Measurements from ENCODE around the gene FAM168A.
"Not testable (repeated sequence)": the region's sequence is repeated elsewhere in the genome, so short reads cannot be mapped to it uniquely, and the experiment has no call there.

FAM168A gene

DNA sequence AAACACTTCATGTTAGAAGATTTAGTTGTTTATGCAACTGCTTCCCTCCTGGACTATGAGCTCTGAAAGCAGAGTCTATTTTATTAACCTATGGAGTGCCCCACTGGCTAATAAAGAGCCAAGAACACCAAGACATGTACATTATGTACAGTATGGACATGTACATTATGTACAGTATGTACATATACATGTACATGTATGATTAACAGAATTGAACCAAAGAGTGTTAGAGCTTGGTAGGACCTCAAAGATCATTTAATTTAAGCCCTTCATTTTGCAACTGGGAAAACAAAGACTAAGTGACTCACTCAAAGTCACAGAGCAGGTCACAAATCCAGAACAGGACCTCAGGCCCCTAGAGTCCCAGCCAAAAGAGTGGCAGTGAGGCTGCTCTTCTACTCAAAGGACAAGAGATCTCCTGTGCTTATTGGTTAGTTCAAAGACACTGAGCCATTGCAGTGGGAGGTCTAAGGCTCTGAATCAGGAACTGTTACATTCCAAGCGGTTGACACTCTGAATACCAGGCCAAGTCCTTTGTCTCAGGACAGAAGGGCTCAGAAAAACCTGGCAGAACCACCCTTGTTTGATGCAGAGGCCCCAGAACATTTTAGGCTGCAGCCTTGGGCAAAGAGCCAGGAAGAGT lies 103.8 kb downstream of the FAM168A start:
- Histone ChIP-seq H3K27me3 (ENCODE audit: insufficient read depth, low read length) (no peaks in the 10 kb centered on the region), H3K9me3 (ENCODE audit: low read length) (peaks cover 7% of the 10 kb centered on the region), H3K4me3 (ENCODE audit: low read length) (no peak overlapping the region), H3K4me1 (ENCODE audit: insufficient read depth, low read length) (peaks cover 9% of the 10 kb centered on the region), H3K36me3 (ENCODE audit: insufficient read depth, low read length) (no peaks in the 10 kb centered on the region), H2AFZ (ENCODE audit: low read depth, low read length) (no peak overlapping the region)

DNA sequence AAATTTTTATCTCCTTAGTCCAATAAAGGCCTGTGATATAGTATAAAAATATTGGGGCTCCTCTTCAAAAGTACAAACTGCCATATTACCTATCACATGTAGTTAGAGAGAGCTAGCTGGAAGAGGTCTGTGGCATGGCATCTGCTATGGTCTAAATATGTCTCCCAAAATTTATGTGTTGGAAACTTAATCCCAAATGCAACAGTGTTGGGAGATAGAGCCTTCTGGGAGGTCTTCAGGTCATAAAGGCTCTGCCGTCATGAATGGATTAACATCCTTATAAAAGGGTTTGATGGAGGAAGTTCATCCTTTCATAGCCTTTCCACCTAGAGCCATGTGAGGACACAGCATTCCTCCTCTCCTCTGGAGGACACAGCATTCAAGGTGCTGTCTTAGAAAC lies 116.3 kb downstream of the FAM168A start:
- H2AFZ ChIP-seq (ENCODE audit: low read depth, low read length): no peak overlapping the region
- no peaks in the 10 kb centered on the region for H3K36me3 ChIP-seq (ENCODE audit: insufficient read depth, low read length)
- H3K9me3 ChIP-seq (ENCODE audit: low read length): no peaks in the 10 kb centered on the region
- H3K4me1 ChIP-seq (ENCODE audit: insufficient read depth, low read length): no peaks in the 10 kb centered on the region
- H3K27me3 ChIP-seq (ENCODE audit: insufficient read depth, low read length): no peaks in the 10 kb centered on the region
- no peak overlapping the region for H3K4me3 ChIP-seq (ENCODE audit: low read length)

DNA sequence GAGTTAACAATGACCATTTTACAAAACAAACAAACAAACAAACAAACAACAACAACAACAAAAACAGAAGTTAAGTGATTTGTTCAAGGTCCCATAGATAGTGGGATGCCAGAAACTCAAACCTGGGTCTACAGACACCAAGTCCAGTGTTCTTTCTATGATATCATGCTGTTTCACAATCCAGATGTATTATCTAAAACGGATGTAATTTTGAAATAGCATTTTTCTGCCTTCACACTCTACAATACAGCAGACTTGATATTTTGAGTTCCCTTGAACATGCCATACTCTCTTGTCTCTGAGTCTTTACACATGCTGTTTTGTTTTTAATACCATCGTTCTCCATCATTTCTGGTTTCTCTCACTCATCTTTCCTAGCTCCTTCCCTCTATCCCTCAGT lies 117.2 kb downstream of the FAM168A start:
- Histone ChIP-seq H3K4me3 (ENCODE audit: low read length) (no peak overlapping the region), H2AFZ (ENCODE audit: low read depth, low read length) (no peak overlapping the region), H3K27me3 (ENCODE audit: insufficient read depth, low read length) (no peaks in the 10 kb centered on the region), H3K9me3 (ENCODE audit: low read length) (no peaks in the 10 kb centered on the region), H3K4me1 (ENCODE audit: insufficient read depth, low read length) (no peaks in the 10 kb centered on the region), H3K36me3 (ENCODE audit: insufficient read depth, low read length) (no peaks in the 10 kb centered on the region)

DNA sequence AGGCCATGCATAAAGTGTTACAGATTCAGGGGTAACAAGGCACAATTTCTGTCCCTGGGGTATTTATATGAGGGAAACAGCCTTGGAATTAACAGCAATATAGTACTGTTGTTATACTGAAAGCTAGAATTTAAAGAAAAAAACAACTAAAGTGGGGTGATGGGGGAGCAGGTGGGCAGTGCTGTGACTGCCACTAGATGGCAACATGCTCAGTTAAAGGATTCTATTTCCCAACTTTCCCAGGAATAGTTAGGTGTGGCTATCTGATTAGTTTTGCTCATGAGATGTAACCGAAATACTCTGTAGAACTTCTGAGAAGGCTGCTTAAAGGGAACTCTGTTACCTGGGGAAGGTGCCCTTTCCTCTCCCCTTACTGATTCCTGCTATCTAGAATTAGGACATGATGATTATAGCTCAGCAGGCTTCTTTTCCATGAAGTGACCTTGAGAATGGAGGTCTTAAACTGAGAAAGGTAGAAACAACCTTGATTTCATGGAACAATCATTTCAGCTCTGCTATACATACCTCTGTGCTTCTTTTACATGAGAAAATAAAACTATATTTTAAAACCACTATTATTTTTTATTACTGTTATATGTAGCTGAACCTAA lies 119.1 kb downstream of the FAM168A start:
- no peak overlapping the region for H2AFZ ChIP-seq (ENCODE audit: low read depth, low read length)
- no peaks in the 10 kb centered on the region for H3K36me3 ChIP-seq (ENCODE audit: insufficient read depth, low read length)
- H3K27me3 ChIP-seq (ENCODE audit: insufficient read depth, low read length): no peaks in the 10 kb centered on the region
- no peaks in the 10 kb centered on the region for H3K4me1 ChIP-seq (ENCODE audit: insufficient read depth, low read length)
- no peak overlapping the region for H3K4me3 ChIP-seq (ENCODE audit: low read length)
- H3K9me3 ChIP-seq (ENCODE audit: low read length): no peaks in the 10 kb centered on the region

DNA sequence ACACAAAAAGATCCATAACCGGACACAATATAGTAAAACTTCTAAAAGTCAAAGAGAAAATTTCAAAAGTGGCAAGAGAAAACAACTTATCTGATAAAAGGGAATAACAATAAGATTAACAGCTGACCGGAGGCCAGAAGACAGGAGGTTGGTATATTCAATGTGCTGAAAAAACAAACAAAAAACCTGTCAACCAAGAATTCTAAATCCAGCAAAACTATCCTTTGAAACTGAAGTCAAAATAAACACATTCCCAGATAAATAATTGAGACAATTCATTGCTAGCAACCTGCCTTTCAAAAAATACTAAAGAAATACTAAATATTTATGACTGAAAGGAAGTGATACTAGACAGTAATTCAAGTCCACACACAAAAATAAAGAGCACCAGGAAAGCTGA lies 120.4 kb downstream of the FAM168A start:
- Histone ChIP-seq H3K27me3 (ENCODE audit: insufficient read depth, low read length) (no peaks in the 10 kb centered on the region), H3K4me3 (ENCODE audit: low read length) (no peak overlapping the region), H2AFZ (ENCODE audit: low read depth, low read length) (no peak overlapping the region), H3K9me3 (ENCODE audit: low read length) (no peaks in the 10 kb centered on the region), H3K36me3 (ENCODE audit: insufficient read depth, low read length) (no peaks in the 10 kb centered on the region), H3K4me1 (ENCODE audit: insufficient read depth, low read length) (no peaks in the 10 kb centered on the region)

DNA sequence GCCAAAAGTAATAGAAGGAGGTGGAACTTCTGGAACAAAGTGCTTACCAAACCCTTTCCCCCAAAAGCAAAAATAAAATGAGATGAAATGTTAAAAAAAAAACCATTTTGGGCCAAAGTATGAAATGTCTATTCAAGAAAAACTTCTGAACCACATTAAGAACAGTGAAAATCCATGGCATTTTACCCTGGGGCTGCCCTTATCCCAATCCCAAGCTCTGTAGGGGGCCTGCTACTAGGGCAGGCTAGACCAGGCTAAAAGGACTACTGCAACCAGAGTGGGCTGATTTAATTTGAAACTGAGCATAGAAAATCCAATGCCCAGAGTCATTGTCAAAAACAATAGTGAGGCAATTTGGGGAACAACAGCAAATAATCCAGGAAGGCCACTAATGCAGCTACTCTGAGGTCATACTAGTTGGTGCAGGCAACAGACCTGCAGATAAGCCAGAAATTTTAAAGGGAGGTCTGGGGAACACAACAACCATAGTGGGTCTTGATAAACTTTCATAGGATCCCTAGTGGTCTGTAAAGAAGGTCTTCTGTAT lies 122.3 kb downstream of the FAM168A start:
- H3K27me3 ChIP-seq (ENCODE audit: insufficient read depth, low read length): no peaks in the 10 kb centered on the region
- no peaks in the 10 kb centered on the region for H3K9me3 ChIP-seq (ENCODE audit: low read length)
- no peak overlapping the region for H2AFZ ChIP-seq (ENCODE audit: low read depth, low read length)
- H3K36me3 ChIP-seq (ENCODE audit: insufficient read depth, low read length): no peaks in the 10 kb centered on the region
- H3K4me3 ChIP-seq (ENCODE audit: low read length): no peak overlapping the region
- H3K4me1 ChIP-seq (ENCODE audit: insufficient read depth, low read length): no peaks in the 10 kb centered on the region

DNA sequence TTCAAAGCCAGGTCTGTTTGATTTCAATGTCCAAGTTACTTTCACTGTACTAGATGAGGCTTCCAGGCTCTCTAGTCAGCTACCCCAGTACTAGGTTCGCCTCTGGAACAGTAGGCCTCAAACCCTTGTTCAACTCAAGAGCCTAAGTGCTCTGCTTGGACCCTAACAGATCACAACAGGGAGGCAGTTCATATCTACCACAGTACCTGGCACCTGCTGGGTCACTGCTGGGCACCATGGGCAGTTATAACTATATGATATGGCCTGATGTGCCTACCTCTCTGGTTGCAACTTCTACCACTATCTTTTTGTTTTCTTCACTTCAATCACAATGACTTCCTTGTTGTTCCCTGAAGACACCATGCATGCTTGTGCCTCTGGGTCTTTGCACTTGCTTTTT lies 124.7 kb downstream of the FAM168A start:
- Histone ChIP-seq H3K4me1 (ENCODE audit: insufficient read depth, low read length) (no peaks in the 10 kb centered on the region), H3K36me3 (ENCODE audit: insufficient read depth, low read length) (peaks cover under 1% of the 10 kb centered on the region), H2AFZ (ENCODE audit: low read depth, low read length) (no peak overlapping the region), H3K9me3 (ENCODE audit: low read length) (peaks cover 2% of the 10 kb centered on the region), H3K4me3 (ENCODE audit: low read length) (no peak overlapping the region), H3K27me3 (ENCODE audit: insufficient read depth, low read length) (no peaks in the 10 kb centered on the region)

DNA sequence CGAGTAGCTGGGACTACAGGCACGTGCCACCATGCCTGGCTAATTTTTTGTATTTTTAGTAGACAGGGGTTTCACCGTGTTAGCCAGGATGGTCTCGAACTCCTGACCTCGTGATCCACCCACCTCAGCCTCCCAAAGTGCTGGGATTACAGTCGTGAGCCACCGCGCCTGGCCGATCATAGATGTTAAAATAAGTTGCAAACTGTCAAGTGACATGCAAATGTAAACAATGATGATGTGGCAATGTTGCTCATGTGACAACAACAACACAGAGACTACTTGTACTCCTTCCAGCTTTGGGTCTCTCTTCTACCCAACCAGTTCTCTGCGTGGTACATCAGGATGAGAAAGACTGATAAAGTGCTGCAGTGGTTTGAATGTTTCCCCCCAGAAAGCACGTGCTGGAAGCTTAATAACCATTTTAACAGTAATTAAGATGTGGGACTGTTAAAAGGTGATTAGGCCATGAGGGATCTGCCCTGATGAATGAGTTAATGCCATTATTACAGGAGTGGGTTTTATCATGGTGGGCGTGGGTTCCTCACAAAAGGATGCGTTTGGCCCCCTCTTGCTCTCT lies 127.8 kb downstream of the FAM168A start:
- H3K9me3 ChIP-seq (ENCODE audit: low read length); H3K27me3 ChIP-seq (ENCODE audit: insufficient read depth, low read length); H3K36me3 ChIP-seq (ENCODE audit: insufficient read depth, low read length); H3K4me3 ChIP-seq (ENCODE audit: low read length); H2AFZ ChIP-seq (ENCODE audit: low read depth, low read length); H3K4me1 ChIP-seq (ENCODE audit: insufficient read depth, low read length): not testable (repeated sequence)

DNA sequence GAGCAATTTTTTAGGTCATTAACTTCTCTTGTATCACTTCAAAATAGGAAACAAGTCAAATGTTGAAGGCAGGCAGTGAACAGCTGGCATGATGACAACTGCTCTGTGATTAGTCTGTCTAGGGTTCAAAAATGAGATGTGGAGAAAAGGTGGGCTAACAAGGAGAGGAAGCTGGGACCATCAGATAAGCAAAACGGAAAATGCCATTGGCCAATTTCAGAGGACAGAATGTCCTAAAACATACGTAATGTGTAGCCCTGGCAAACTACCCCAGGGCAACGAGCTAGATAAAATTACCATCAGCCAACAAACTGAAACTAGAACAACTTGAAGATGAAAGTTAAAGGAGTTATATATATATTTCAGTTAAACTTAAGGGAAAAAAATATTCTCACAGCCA lies 128.5 kb downstream of the FAM168A start:
- H3K9me3 ChIP-seq (ENCODE audit: low read length): peaks cover 2% of the 10 kb centered on the region
- no peaks in the 10 kb centered on the region for H3K4me1 ChIP-seq (ENCODE audit: insufficient read depth, low read length)
- no peak overlapping the region for H3K4me3 ChIP-seq (ENCODE audit: low read length)
- H2AFZ ChIP-seq (ENCODE audit: low read depth, low read length): no peak overlapping the region
- peaks cover 3% of the 10 kb centered on the region for H3K36me3 ChIP-seq (ENCODE audit: insufficient read depth, low read length)
- no peaks in the 10 kb centered on the region for H3K27me3 ChIP-seq (ENCODE audit: insufficient read depth, low read length)

DNA sequence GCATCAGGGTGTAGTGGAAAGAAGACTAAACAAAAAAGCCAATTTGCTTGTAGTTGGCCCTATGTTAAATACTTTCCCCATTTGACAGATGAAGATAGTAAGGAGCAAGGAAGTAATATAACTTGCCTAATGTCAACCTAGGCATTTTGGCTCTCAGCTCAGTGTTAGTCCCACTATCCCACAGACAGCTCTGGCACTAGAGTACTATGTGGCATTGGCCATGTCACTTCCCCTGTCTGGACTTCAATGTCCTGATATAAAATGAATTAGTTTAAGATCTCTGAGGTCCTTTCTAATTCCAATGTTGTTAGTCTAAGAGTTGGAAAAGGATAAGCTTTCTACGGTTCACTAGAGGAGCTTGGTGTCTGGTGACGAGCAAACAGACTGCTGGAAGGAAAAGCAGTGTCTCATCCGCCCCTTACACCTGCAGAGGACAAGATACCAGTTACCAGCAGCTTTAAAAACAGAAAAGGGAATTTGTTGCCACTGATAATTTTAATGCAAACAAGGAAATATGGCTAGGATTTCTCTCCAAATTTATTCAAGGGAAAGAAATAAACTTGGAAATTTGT lies 129.2 kb downstream of the FAM168A start:
- Histone ChIP-seq H3K36me3 (ENCODE audit: insufficient read depth, low read length) (peaks cover 3% of the 10 kb centered on the region), H3K4me3 (ENCODE audit: low read length) (no peak overlapping the region)

DNA sequence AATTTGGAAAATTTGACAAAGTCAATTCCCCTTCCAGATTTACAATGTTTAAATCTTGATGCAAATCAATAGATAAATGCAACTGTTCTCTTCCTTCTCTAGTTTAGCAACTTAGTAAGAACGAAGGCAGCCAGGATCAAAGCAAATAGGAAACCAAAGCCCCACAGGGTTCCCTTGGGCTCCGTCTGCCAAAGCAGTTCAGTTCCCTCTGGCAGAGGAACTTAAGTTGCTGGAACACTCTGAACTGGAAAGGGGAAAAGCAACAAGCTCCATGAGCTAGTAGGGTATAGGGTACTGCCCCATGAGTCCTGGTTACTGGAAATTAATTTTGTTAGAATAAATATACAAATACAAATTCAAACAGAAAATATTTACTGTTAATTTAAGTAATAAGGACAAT lies 130.4 kb downstream of the FAM168A start:
- Histone ChIP-seq H3K9me3 (ENCODE audit: low read length) (peaks cover 2% of the 10 kb centered on the region), H2AFZ (ENCODE audit: low read depth, low read length) (no peak overlapping the region), H3K27me3 (ENCODE audit: insufficient read depth, low read length) (no peaks in the 10 kb centered on the region), H3K4me3 (ENCODE audit: low read length) (no peak overlapping the region), H3K36me3 (ENCODE audit: insufficient read depth, low read length) (peaks cover 3% of the 10 kb centered on the region), H3K4me1 (ENCODE audit: insufficient read depth, low read length) (no peaks in the 10 kb centered on the region)

More for the DNA sequence above, 129.2 kb downstream of the FAM168A start:
- peaks cover 2% of the 10 kb centered on the region for H3K9me3 ChIP-seq (ENCODE audit: low read length)
- H3K4me1 ChIP-seq (ENCODE audit: insufficient read depth, low read length): no peaks in the 10 kb centered on the region
- no peaks in the 10 kb centered on the region for H3K27me3 ChIP-seq (ENCODE audit: insufficient read depth, low read length)
- H2AFZ ChIP-seq (ENCODE audit: low read depth, low read length): no peak overlapping the region

DNA sequence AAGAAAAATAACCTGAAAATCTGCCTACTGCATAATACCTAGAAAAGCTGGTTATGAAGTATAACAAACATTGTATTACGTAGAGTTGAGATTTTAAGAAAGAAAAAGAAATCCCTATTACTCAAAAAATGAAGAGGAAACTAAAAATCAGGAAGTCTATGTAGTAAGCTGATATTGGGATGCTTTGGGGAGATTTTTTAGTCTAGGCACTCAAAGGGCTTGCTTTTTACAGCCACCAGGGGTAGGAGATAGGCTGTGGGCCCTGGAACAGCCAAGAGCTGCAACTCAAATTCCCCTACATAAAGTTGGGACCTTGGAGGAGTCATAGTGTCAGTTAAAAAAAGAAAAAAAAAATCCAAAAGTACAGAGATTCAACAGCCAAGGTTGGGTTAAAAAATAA lies 131.3 kb downstream of the FAM168A start:
- H3K9me3 ChIP-seq (ENCODE audit: low read length): peaks cover 2% of the 10 kb centered on the region
- no peak overlapping the region for H3K4me3 ChIP-seq (ENCODE audit: low read length)
- H3K27me3 ChIP-seq (ENCODE audit: insufficient read depth, low read length): no peaks in the 10 kb centered on the region
- H2AFZ ChIP-seq (ENCODE audit: low read depth, low read length): no peak overlapping the region
- H3K36me3 ChIP-seq (ENCODE audit: insufficient read depth, low read length): peaks cover 6% of the 10 kb centered on the region
- H3K4me1 ChIP-seq (ENCODE audit: insufficient read depth, low read length): no peaks in the 10 kb centered on the region

DNA sequence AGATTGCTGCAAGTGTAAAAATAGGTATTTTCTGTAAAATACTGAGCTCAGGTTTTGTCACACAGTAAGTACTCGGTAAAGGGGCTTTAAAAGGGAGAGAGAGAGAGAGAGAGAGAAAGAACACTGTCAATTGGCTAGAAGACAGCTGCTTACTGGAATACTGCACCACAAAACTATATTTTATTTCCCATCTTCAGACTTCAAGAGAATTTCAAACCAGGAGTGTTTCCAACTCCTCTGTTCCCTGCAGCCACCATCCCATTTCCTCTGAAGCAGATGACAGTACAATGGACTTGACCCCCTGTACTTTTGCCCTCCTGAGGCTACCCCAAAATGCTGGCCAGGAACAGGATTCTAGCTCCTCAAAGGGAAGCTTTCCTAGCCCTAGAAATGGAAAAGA lies 132.0 kb downstream of the FAM168A start:
- Histone ChIP-seq H2AFZ (ENCODE audit: low read depth, low read length) (no peak overlapping the region), H3K4me1 (ENCODE audit: insufficient read depth, low read length) (no peaks in the 10 kb centered on the region), H3K9me3 (ENCODE audit: low read length) (peaks cover 2% of the 10 kb centered on the region), H3K36me3 (ENCODE audit: insufficient read depth, low read length) (peaks cover 6% of the 10 kb centered on the region), H3K27me3 (ENCODE audit: insufficient read depth, low read length) (no peaks in the 10 kb centered on the region), H3K4me3 (ENCODE audit: low read length) (no peak overlapping the region)
